Measurements from ENCODE around the gene LILRA6.

The LILRA6 gene

GRCh38 chr19:54191811-54192453 lies 50.7 kb downstream of the LILRA6 start:
- Histone ChIP-seq H3K36me3 (ENCODE audit: control insufficient read depth, insufficient read depth, low read length) (peaks cover 26% of the 10 kb centered on the region), H3K27ac (ENCODE audit: low read depth, low read length) (peak overlapping the region; percentile 97; the same call in 1 of the 2 replicates), H3K4me3 (ENCODE audit: low read depth, low read length) (peak overlapping the region; percentile 90), H3K4me1 (ENCODE audit: control insufficient read depth, insufficient read depth, low read length) (peaks cover 5% of the 10 kb centered on the region), H3K27me3 (ENCODE audit: control insufficient read depth, insufficient read depth, low read length) (no peaks in the 10 kb centered on the region), H3K9me3 (ENCODE audit: control insufficient read depth, insufficient read depth, low read depth, low read length) (no peaks in the 10 kb centered on the region), H3K9ac (ENCODE audit: low read length) (peak overlapping the region; percentile 72)

DNA sequence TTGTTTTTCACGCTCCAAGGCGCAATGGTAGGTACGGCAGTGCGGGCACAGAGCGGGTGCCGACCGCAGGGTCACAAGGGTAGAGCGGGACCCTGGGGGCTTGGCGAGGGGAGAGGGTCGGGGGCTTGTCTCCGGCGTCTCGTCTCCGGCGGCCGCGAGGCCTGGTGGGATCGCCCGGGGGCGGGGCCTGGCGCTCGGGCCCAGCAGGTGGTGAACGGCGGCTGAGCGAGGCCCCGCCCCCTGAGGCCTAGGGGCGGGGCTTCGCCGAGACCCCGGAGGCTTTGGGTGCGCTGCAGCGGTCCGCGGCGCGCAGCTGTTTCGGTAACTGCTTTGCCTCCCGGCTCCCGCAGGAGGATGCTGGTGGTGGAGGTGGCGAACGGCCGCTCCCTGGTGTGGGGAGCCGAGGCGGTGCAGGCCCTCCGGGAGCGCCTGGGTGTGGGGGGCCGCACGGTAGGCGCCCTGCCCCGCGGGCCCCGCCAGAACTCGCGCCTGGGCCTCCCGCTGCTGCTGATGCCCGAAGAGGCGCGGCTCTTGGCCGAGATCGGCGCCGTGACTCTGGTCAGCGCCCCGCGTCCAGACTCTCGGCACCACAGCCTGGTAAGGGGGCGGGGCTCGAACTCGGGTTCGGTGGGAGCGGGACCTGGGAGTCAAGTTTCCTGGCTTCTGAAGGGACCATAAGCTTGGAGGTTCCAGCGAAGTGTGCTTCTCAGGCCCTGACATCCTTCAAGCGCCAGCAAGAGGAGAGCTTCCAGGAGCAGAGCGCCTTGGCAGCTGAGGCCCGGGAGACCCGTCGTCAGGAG lies 51.4 kb downstream of the LILRA6 start, which contains the start of gene TSEN34:
Gene TSEN34, plus strand, starts transcription at position 298 of the 800 bp plus-strand sequence. Its CDS starts 57 bp downstream, at position 355.
- Histone ChIP-seq H3K4me3 (ENCODE audit: low read depth, low read length) (peak within 1 kb of the TSS; percentile 90), H3K36me3 (ENCODE audit: control insufficient read depth, insufficient read depth, low read length) (peaks cover 33% of the 10 kb centered on the region), H3K9ac (ENCODE audit: low read length) (peak within 1 kb of the TSS; percentile 99), H3K9me3 (ENCODE audit: control insufficient read depth, insufficient read depth, low read depth, low read length) (no peaks in the 10 kb centered on the region), H3K27ac (ENCODE audit: low read depth, low read length) (peak within 1 kb of the TSS; percentile 97), H3K4me1 (ENCODE audit: control insufficient read depth, insufficient read depth, low read length) (peaks cover 5% of the 10 kb centered on the region), H3K27me3 (ENCODE audit: control insufficient read depth, insufficient read depth, low read length) (no peaks in the 10 kb centered on the region)

DNA sequence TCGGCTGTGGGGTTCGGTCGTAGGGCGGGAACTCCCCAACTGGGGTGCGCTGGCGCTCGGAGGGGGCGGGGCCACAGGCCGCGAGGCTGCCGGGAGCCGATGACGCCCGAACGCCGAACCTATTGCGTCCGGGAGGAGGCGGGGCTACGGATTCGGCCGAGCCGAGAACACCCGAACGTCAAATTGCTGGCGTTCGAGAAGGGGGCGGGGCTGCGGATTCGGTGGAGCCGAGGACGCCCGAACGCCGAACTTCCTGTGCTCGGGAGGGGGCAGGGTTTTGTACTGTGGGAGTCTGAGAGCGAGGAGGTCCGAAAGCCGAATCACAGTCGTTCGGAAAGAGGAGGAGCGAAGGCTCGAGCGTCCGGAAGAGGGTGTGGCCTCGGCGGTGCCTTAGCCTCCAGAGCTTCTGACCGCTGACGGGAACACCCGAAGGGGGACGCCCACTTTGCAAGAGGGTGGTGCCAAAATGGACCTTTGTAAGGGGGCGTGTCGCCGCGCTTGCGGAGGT lies 52.0 kb downstream of the LILRA6 start:
- H3K4me1 ChIP-seq (ENCODE audit: control insufficient read depth, insufficient read depth, low read length), result peaks cover 5% of the 10 kb centered on the region
- no peaks in the 10 kb centered on the region for H3K9me3 ChIP-seq (ENCODE audit: control insufficient read depth, insufficient read depth, low read depth, low read length)
- no peaks in the 10 kb centered on the region for H3K27me3 ChIP-seq (ENCODE audit: control insufficient read depth, insufficient read depth, low read length)
- H3K36me3 ChIP-seq (ENCODE audit: control insufficient read depth, insufficient read depth, low read length), result peaks cover 33% of the 10 kb centered on the region
- H3K27ac ChIP-seq (ENCODE audit: low read depth, low read length), result peak overlapping the region; percentile 97
- peak overlapping the region; percentile 99 for H3K9ac ChIP-seq (ENCODE audit: low read length)
- H3K4me3 ChIP-seq (ENCODE audit: low read depth, low read length), result peak overlapping the region; percentile 90

- H3K27me3 ChIP-seq (ENCODE audit: control insufficient read depth, insufficient read depth, low read length), result no peaks in the 10 kb centered on the region
- H3K4me1 ChIP-seq (ENCODE audit: control insufficient read depth, insufficient read depth, low read length), result peaks cover 5% of the 10 kb centered on the region
- no peaks in the 10 kb centered on the region for H3K9me3 ChIP-seq (ENCODE audit: control insufficient read depth, insufficient read depth, low read depth, low read length)
- peak overlapping the region; percentile 97 for H3K27ac ChIP-seq (ENCODE audit: low read depth, low read length)
- H3K4me3 ChIP-seq (ENCODE audit: low read depth, low read length), result peak overlapping the region; percentile 90
- peak overlapping the region; percentile 99 for H3K9ac ChIP-seq (ENCODE audit: low read length)
- peaks cover 32% of the 10 kb centered on the region for H3K36me3 ChIP-seq (ENCODE audit: control insufficient read depth, insufficient read depth, low read length)
These were observed 52.7 kb downstream of the LILRA6 start for GRCh38 chr19:54189735-54190502.

GRCh38 chr19:54189145-54189734 lies 53.4 kb downstream of the LILRA6 start, which contains the start of gene MBOAT7:
MBOAT7 (minus strand) TSS chr19:54189580; CDS start chr19:54188508, 1,072 bp downstream.
- Histone ChIP-seq H3K9me3 (ENCODE audit: control insufficient read depth, insufficient read depth, low read depth, low read length) (no peaks in the 10 kb centered on the region), H3K27ac (ENCODE audit: low read depth, low read length) (peak within 1 kb of the TSS; percentile 97), H3K27me3 (ENCODE audit: control insufficient read depth, insufficient read depth, low read length) (no peaks in the 10 kb centered on the region), H3K9ac (ENCODE audit: low read length) (peak within 1 kb of the TSS; percentile 99), H3K36me3 (ENCODE audit: control insufficient read depth, insufficient read depth, low read length) (peaks cover 27% of the 10 kb centered on the region), H3K4me3 (ENCODE audit: low read depth, low read length) (peak within 1 kb of the TSS; percentile 90), H3K4me1 (ENCODE audit: control insufficient read depth, insufficient read depth, low read length) (peaks cover 5% of the 10 kb centered on the region)

GRCh38 chr19:54188215-54188871 lies 54.2 kb downstream of the LILRA6 start:
- Histone ChIP-seq H3K9ac (ENCODE audit: low read length) (peak overlapping the region; percentile 80), H3K27me3 (ENCODE audit: control insufficient read depth, insufficient read depth, low read length) (no peaks in the 10 kb centered on the region), H3K4me1 (ENCODE audit: control insufficient read depth, insufficient read depth, low read length) (peaks cover 5% of the 10 kb centered on the region), H3K27ac (ENCODE audit: low read depth, low read length) (peak overlapping the region; percentile 90; the same call in 1 of the 2 replicates), H3K9me3 (ENCODE audit: control insufficient read depth, insufficient read depth, low read depth, low read length) (no peaks in the 10 kb centered on the region), H3K4me3 (ENCODE audit: low read depth, low read length) (peak overlapping the region; percentile 89), H3K36me3 (ENCODE audit: control insufficient read depth, insufficient read depth, low read length) (peaks cover 30% of the 10 kb centered on the region)

DNA sequence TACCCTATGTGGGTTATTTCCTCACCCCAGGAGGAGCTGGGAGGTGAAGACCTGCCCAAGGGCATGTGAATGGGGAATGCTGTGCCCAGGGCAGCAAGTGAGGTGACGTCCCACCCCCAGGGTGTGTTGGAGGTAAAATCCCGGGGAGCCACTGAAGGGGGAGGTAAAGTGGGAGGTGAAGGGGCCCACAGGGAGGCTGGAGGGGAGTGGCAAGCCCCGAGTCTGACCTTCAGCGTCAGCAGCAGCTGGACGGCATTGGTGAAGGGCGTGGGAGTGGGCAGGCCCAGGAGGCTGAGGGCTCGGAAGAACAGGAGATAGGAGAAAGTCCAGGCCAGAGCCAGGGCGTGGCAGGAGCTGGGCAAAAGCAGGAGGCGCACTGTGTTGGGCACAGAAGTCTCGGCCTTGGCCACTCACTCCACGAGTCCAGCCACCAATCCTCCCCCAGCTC lies 55.6 kb downstream of the LILRA6 start:
- no peak overlapping the region for H3K27ac ChIP-seq (ENCODE audit: low read depth, low read length)

More for the DNA sequence above, 55.6 kb downstream of the LILRA6 start:
- Histone ChIP-seq H3K9me3 (ENCODE audit: control insufficient read depth, insufficient read depth, low read depth, low read length) (no peaks in the 10 kb centered on the region), H3K27me3 (ENCODE audit: control insufficient read depth, insufficient read depth, low read length) (no peaks in the 10 kb centered on the region), H3K4me1 (ENCODE audit: control insufficient read depth, insufficient read depth, low read length) (peaks cover 5% of the 10 kb centered on the region), H3K9ac (ENCODE audit: low read length) (no peak overlapping the region), H3K36me3 (ENCODE audit: control insufficient read depth, insufficient read depth, low read length) (peaks cover 36% of the 10 kb centered on the region), H3K4me3 (ENCODE audit: low read depth, low read length) (no peak overlapping the region)

Data from HUES6 (cell line).